ENCODE results near the gene PKM. TPM values are rescaled to one million over a fixed set of nuclear protein-coding genes. Genes with fewer than 3 reads are reported as not detected.

PKM gene
- total RNA-seq, 4 donors from 2014 or later: 343 to 646 (median 543) TPM

DNA sequence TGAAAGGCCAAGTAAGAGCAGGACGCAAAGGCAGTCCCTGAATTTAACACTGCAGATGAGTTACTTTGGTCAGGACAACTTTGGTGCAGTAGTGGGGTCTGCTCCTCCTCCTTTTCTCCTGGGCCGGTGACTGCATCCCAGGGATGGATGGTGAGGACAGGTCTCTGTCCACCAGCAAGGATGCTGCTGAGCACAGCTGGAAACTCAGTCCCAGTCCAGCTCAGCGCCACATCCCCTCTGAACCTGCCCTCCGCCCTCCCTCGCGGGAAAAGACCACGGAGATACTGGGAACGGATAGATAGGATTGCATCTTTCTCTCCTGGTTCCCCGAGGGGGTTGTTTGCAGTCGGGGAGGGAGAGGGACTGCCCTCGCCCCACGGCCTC is 47.2 kb downstream of the PKM start:
- ATAC-seq: no peak
- TF ChIP-seq POLR2A (IDR thresholded peaks at IDR 0.05): no peak
- no peak overlapping the region for H3K27ac ChIP-seq
- peak overlapping the region in 1 of 2 donors; percentile 42 for H3K4me3 ChIP-seq
- H3K9me3 ChIP-seq: no peaks in the 10 kb centered on the region
- 64 to 80% methylated on average over 2 of the region's 12 CpGs for WGBS, 2 donors (ENCODE audit: low coverage in 1 of 2)
- H3K27me3 ChIP-seq: peaks cover 56% of the 10 kb centered on the region
- no peaks in the 10 kb centered on the region for H3K36me3 ChIP-seq
- peaks cover 0 to 22% (median 9%) of the 10 kb centered on the region in 3 donors for H3K4me1 ChIP-seq

- no peak for ATAC-seq
Observed at GRCh38 chr15:72182673-72183072, 48.3 kb downstream of the PKM start.

DNA sequence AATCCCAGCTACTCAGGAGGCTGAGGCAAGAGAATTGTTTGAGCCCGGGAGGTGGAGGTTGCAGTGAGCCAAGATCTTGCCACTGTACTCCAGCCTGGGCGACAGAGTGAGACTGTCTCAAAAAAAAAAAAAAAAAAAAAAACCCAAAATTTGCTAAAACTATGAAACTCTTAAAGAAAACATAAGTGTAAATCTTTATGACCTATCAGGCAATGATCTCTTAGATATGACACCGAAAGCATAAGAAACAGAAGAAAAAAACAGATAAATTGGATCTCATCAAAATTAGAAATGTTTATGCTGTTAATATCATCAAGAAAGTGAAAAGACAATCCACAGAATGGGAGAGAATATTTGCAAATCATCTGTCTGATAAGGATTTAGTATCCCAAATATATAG is 48.7 kb downstream of the PKM start:
- H3K36me3 ChIP-seq: no peaks in the 10 kb centered on the region
- 96% methylated on average over 3 of the region's 3 CpGs; no CpG with 5 or more reads in 1 of the 2 donors for WGBS, 2 donors (ENCODE audit: low coverage in 1 of 2)
- TF ChIP-seq POLR2AphosphoS5 (IDR thresholded peaks at IDR 0.05) (no peak), POLR2A (IDR thresholded peaks at IDR 0.05) (no peak), EP300 (IDR thresholded peaks at IDR 0.05) (no peak), CTCF (IDR thresholded peaks at IDR 0.05) (no peak)
- no peaks in the 10 kb centered on the region for H3K9me3 ChIP-seq
- H3K27me3 ChIP-seq: peaks cover 57% of the 10 kb centered on the region
- no peak for ATAC-seq
- H3K4me3 ChIP-seq: no peak overlapping the region
- H3K27ac ChIP-seq: no peak overlapping the region
- peaks cover 0 to 22% (median 9%) of the 10 kb centered on the region in 3 donors for H3K4me1 ChIP-seq

More at GRCh38 chr15:72182673-72183072, 48.3 kb downstream of the PKM start:
- Histone ChIP-seq H3K4me1 (peaks cover 0 to 22% (median 9%) of the 10 kb centered on the region in 3 donors), H3K27ac (no peak overlapping the region), H3K9me3 (no peaks in the 10 kb centered on the region), H3K36me3 (no peaks in the 10 kb centered on the region), H3K27me3 (peaks cover 61% of the 10 kb centered on the region), H3K4me3 (no peak overlapping the region)
- TF ChIP-seq POLR2A (IDR thresholded peaks at IDR 0.05): no peak
- 90 to 97% methylated on average over 2 to 3 of the region's 3 CpGs for WGBS, 2 donors (ENCODE audit: low coverage in 1 of 2)

DNA sequence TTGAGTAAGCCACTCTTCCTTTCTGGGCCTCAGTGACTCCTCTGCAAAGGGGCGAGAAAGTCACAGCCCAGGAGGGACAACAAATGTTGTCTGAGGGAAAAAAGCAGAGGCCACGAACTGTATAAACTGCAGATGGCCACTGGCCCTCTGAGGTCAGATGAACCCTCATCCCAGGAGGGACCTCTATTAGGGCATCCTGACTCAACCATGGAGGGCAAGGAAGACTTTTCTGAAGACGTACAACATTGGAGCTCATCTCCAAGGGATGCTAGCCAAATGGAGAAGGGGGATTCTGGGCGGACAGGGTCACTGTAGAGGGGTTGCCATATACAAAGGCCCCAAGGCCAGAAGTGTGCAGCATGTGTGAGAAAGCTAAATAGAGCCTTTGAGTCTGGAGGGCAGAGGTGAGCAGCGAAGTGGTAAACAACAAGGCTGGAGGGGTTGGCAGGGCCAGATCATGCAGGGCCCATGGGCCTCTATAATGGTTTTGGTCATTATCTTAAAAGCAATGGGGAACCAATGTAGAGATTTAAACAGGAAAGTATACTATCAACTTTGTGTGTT is 50.1 kb downstream of the PKM start:
- H3K27ac ChIP-seq: peak overlapping the region in 1 of 4 donors; percentile 57
- TF ChIP-seq POLR2A (IDR thresholded peaks at IDR 0.05) (no peak), POLR2AphosphoS5 (IDR thresholded peaks at IDR 0.05) (no peak), EP300 (IDR thresholded peaks at IDR 0.05) (no peak), CTCF (IDR thresholded peaks at IDR 0.05) (no peak)
- no peak overlapping the region for H3K4me3 ChIP-seq
- no peaks in the 10 kb centered on the region for H3K36me3 ChIP-seq
- H3K27me3 ChIP-seq: peaks cover 56% of the 10 kb centered on the region
- ATAC-seq: no peak
- H3K9me3 ChIP-seq: no peaks in the 10 kb centered on the region
- WGBS, 2 donors (ENCODE audit: low coverage in 1 of 2): 89 to 90% methylated on average over 3 to 4 of the region's 5 CpGs
- H3K4me1 ChIP-seq: peaks cover 0 to 22% (median 9%) of the 10 kb centered on the region in 3 donors

GRCh38 chr15:72179950-72180581 is 50.9 kb downstream of the PKM start:
- H3K27ac ChIP-seq: peak overlapping the region in 3 of 4 donors; percentile 18 to 57 (median 47)
- TF ChIP-seq CTCF (IDR thresholded peaks at IDR 0.05): no peak
- TF ChIP-seq POLR2A (IDR thresholded peaks at IDR 0.05): no peak
- no peak for TF ChIP-seq POLR2AphosphoS5 (IDR thresholded peaks at IDR 0.05)
- TF ChIP-seq EP300 (IDR thresholded peaks at IDR 0.05): no peak
- H3K27me3 ChIP-seq: peaks cover 61% of the 10 kb centered on the region
- no peak overlapping the region for H3K4me3 ChIP-seq
- peaks cover 0 to 22% (median 9%) of the 10 kb centered on the region in 3 donors for H3K4me1 ChIP-seq
- WGBS, 2 donors (ENCODE audit: low coverage in 1 of 2): 100% methylated on average over 1 of the region's 16 CpGs; no CpG with 5 or more reads in 1 of the 2 donors
- no peaks in the 10 kb centered on the region for H3K9me3 ChIP-seq
- ATAC-seq: peak; percentile 38
- H3K36me3 ChIP-seq: no peaks in the 10 kb centered on the region

All from gastroesophageal sphincter (tissue), 4 donors.